WTC11 (cell line): ENCODE measurements around the gene TRIP10. TPM values are rescaled to one million over a fixed set of nuclear protein-coding genes. Genes with fewer than 3 reads are reported as not detected.
"Not testable (repeated sequence)": the region's sequence is repeated elsewhere in the genome, so short reads cannot be mapped to it uniquely, and the experiment has no call there.

Experiments
- ATAC-seq: fragments of 200-7000 bp; cut with Tn5 transposase; 2 replicates; pipeline ENCODE4 v1.10.0; 2021; ENCODE audit warnings: mild to moderate bottlenecking, moderate library complexity
- CTCF ChIA-PET: fragments of 300-600 bp; sonication (Branson Sonifier 250); formaldehyde crosslinking; loops from one replicate; lab custom pipeline; 2021; ENCODE audit warnings: antibody characterized with exemption; lab: Charles Lee
- POLR2A ChIA-PET: fragments of 350-600 bp; sonication (Branson Sonifier 250); formaldehyde crosslinking; loops from one replicate; lab custom pipeline; 2021; ENCODE audit warnings: antibody characterized with exemption; lab: Charles Lee
- DNase-seq: peaks from one replicate; pipeline ENCODE4 v3.0.0; 2021; ENCODE audit warnings: low spot score
- H3K27ac Mint-ChIP-seq: 2 replicates; pipeline ENCODE4 v1.8.0; 2021; ENCODE audit warnings: mixed read lengths
- H3K27me3 Mint-ChIP-seq: 2 replicates; pipeline ENCODE4 v1.8.0; 2021; ENCODE audit warnings: low read depth, mild to moderate bottlenecking, moderate library complexity, mixed read lengths
- H3K36me3 Mint-ChIP-seq: 2 replicates; pipeline ENCODE4 v1.8.0; 2021; ENCODE audit warnings: mixed read lengths
- H3K4me1 Mint-ChIP-seq: 2 replicates; pipeline ENCODE4 v1.8.0; 2022; ENCODE audit warnings: mixed read lengths
- H3K4me3 Mint-ChIP-seq: 2 replicates; pipeline ENCODE4 v1.8.0; 2021; ENCODE audit warnings: mild to moderate bottlenecking, moderate library complexity, mixed read lengths
- H3K9me3 Mint-ChIP-seq: 2 replicates; pipeline ENCODE4 v1.8.0; 2021; ENCODE audit warnings: mixed read lengths
- CBFB ChIP-seq: sonication (generic); formaldehyde crosslinking; IDR thresholded peaks from 2 replicates; pipeline ENCODE4 v1.8.1; 2022; ENCODE audit warnings: mild to moderate bottlenecking, low read depth, missing genetic modification reagents
- CTCF ChIP-seq: fragments of 200-600 bp; IDR thresholded peaks from 2 replicates; pipeline ENCODE4 v1.8.0; 2022; ENCODE audit warnings: antibody characterized with exemption
- GTF2I ChIP-seq: fragments of 250-450 bp; sonication (Bioruptor Pico); conservative IDR thresholded peaks from 2 replicates; pipeline ENCODE4 v1.4.0; 2021; ENCODE audit warnings: mild to moderate bottlenecking
- JUN ChIP-seq: sonication (generic); formaldehyde crosslinking; IDR thresholded peaks from 2 replicates; pipeline ENCODE4 v1.8.0; 2023; ENCODE audit warnings: mild to moderate bottlenecking, missing genetic modification reagents
- NFE2L1 ChIP-seq: sonication (generic); formaldehyde crosslinking; IDR thresholded peaks from 2 replicates; pipeline ENCODE4 v1.8.1; 2023; ENCODE audit warnings: missing genetic modification reagents
- RELA ChIP-seq: sonication (generic); formaldehyde crosslinking; IDR thresholded peaks from 2 replicates; pipeline ENCODE4 v1.8.1; 2022; ENCODE audit warnings: missing genetic modification reagents, mild to moderate bottlenecking, borderline replicate concordance
- RORB ChIP-seq: fragments of 250-450 bp; sonication (Bioruptor Pico); IDR thresholded peaks from 2 replicates; pipeline ENCODE4 v1.9.0; 2021; ENCODE audit warnings: mild to moderate bottlenecking
- TP53 ChIP-seq: sonication (generic); formaldehyde crosslinking; IDR thresholded peaks from 2 replicates; pipeline ENCODE4 v1.8.1; 2023; ENCODE audit warnings: mild to moderate bottlenecking, missing genetic modification reagents
- ZBTB43 ChIP-seq: sonication (generic); formaldehyde crosslinking; IDR thresholded peaks from 2 replicates; pipeline ENCODE4 v1.8.1; 2023; ENCODE audit warnings: mild to moderate bottlenecking, missing genetic modification reagents
- ZNF232 ChIP-seq: sonication (generic); formaldehyde crosslinking; IDR thresholded peaks from 2 replicates; pipeline ENCODE4 v1.8.0; 2022; ENCODE audit warnings: mild to moderate bottlenecking, missing genetic modification reagents
- ZNF317 ChIP-seq: sonication (generic); formaldehyde crosslinking; IDR thresholded peaks from 2 replicates; pipeline ENCODE4 v1.8.1; 2023; ENCODE audit warnings: low read depth, mild to moderate bottlenecking, moderate library complexity, missing genetic modification reagents, borderline replicate concordance
- total RNA-seq: library from RNA; stranded (reverse); gene quantifications from 3 replicates; pipeline ENCODE4 v1.2.3, GENCODE V29; 2021
- TF ChIP-seq, protein P1 (sequence below): sonication (generic); formaldehyde crosslinking; IDR thresholded peaks from 2 replicates; pipeline ENCODE4 v1.8.0; 2022; ENCODE audit warnings: mild to moderate bottlenecking, missing genetic modification reagents
- TF ChIP-seq, protein P2 (sequence below): sonication (generic); formaldehyde crosslinking; IDR thresholded peaks from 2 replicates; pipeline ENCODE4 v1.8.0; 2023; ENCODE audit warnings: mild to moderate bottlenecking, missing genetic modification reagents

Gene TRIP10
- total RNA-seq, 1 experiment from 2014 or later: 76.6 TPM

- TF ChIP-seq, protein P1, sequence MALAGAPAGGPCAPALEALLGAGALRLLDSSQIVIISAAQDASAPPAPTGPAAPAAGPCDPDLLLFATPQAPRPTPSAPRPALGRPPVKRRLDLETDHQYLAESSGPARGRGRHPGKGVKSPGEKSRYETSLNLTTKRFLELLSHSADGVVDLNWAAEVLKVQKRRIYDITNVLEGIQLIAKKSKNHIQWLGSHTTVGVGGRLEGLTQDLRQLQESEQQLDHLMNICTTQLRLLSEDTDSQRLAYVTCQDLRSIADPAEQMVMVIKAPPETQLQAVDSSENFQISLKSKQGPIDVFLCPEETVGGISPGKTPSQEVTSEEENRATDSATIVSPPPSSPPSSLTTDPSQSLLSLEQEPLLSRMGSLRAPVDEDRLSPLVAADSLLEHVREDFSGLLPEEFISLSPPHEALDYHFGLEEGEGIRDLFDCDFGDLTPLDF (CRISPR knock-in tag): no peak
- TF ChIP-seq RELA (CRISPR knock-in tag) (no peak), RORB (CRISPR knock-in tag) (no peak), GTF2I (no peak)
These were observed 33.9 kb downstream of the TRIP10 start (continued) for GRCh38 chr19:6773323-6773931.

GRCh38 chr19:6774821-6775707 lies 35.6 kb downstream of the TRIP10 start:
- Mint-ChIP-seq H3K4me1 (peaks cover 6% of the 10 kb centered on the region; the same call in 1 of the 2 replicates), H3K4me3 (no peak overlapping the region), H3K27ac (no peak overlapping the region), H3K9me3 (peaks cover 21% of the 10 kb centered on the region), H3K27me3 (no peaks in the 10 kb centered on the region), H3K36me3 (peaks cover 6% of the 10 kb centered on the region; the same call in 1 of the 2 replicates)
- DNase-seq (no peak), ATAC-seq (no peak)
- CTCF ChIA-PET: interaction anchor here (1.3 kb wide), 1 partner anchor 42 kb away, joined by 4 read pairs; no protein-coding TSS in a partner anchor
- TF ChIP-seq ZNF317 (CRISPR knock-in tag) (no peak), CTCF (no peak), CBFB (no peak), ZBTB43 (CRISPR knock-in tag) (no peak), JUN (CRISPR knock-in tag) (no peak), NFE2L1 (CRISPR knock-in tag) (no peak), TP53 (CRISPR knock-in tag) (no peak), ZNF232 (CRISPR knock-in tag) (no peak)
- TF ChIP-seq, protein P1 (CRISPR knock-in tag): no peak
- TF ChIP-seq, protein P2, sequence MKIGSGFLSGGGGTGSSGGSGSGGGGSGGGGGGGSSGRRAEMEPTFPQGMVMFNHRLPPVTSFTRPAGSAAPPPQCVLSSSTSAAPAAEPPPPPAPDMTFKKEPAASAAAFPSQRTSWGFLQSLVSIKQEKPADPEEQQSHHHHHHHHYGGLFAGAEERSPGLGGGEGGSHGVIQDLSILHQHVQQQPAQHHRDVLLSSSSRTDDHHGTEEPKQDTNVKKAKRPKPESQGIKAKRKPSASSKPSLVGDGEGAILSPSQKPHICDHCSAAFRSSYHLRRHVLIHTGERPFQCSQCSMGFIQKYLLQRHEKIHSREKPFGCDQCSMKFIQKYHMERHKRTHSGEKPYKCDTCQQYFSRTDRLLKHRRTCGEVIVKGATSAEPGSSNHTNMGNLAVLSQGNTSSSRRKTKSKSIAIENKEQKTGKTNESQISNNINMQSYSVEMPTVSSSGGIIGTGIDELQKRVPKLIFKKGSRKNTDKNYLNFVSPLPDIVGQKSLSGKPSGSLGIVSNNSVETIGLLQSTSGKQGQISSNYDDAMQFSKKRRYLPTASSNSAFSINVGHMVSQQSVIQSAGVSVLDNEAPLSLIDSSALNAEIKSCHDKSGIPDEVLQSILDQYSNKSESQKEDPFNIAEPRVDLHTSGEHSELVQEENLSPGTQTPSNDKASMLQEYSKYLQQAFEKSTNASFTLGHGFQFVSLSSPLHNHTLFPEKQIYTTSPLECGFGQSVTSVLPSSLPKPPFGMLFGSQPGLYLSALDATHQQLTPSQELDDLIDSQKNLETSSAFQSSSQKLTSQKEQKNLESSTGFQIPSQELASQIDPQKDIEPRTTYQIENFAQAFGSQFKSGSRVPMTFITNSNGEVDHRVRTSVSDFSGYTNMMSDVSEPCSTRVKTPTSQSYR: no peak
- POLR2A ChIA-PET: interaction anchor here (0.6 kb wide), 1 partner anchor 295 kb away, joined by 4 read pairs; no protein-coding TSS in a partner anchor

- POLR2A ChIA-PET, H3K36me3 Mint-ChIP-seq, H3K4me3 Mint-ChIP-seq, H3K27me3 Mint-ChIP-seq, H3K4me1 Mint-ChIP-seq, ATAC-seq, CTCF ChIA-PET, H3K27ac Mint-ChIP-seq, DNase-seq: not testable (repeated sequence)
- H3K9me3 Mint-ChIP-seq: peaks cover 21% of the 10 kb centered on the region
These were observed 36.6 kb downstream of the TRIP10 start for GRCh38 chr19:6776045-6776444.
